ENCODE measurements around the gene DNAJC12. TPM values are rescaled to one million over a fixed set of nuclear protein-coding genes. Genes with fewer than 3 reads are reported as not detected.
"Not testable (repeated sequence)": the region's sequence is repeated elsewhere in the genome, so short reads cannot be mapped to it uniquely, and the experiment has no call there.

The DNAJC12 gene
- total RNA-seq, 2 donors from 2014 or later: 0.68 to 37.3 TPM

GRCh38 chr10:67851186-67851585 is 13.2 kb upstream of the DNAJC12 start:
- peaks cover 11 to 29% of the 10 kb centered on the region in 2 donors for H3K36me3 Mint-ChIP-seq
- ATAC-seq (no peak), DNase-seq (ENCODE audit: low spot score in 2 of 2) (no peak)
- no peaks in the 10 kb centered on the region for H3K9me3 Mint-ChIP-seq
- no peak overlapping the region for H3K27ac Mint-ChIP-seq

GRCh38 chr10:67849331-67850011 is 11.5 kb upstream of the DNAJC12 start:
- Mint-ChIP-seq H3K36me3 (peaks cover 11 to 29% of the 10 kb centered on the region in 2 donors), H3K27ac (peak overlapping the region; percentile 98), H3K9me3 (no peaks in the 10 kb centered on the region)
- peak; percentile 89 to 92 for DNase-seq (ENCODE audit: low spot score in 2 of 2)
- peak; percentile 96 to 99 for ATAC-seq

GRCh38 chr10:67843284-67843683 is 5.3 kb upstream of the DNAJC12 start:
- no peak overlapping the region for H3K27ac Mint-ChIP-seq
- DNase-seq (ENCODE audit: low spot score in 2 of 2): no peak
- peaks cover 0 to 19% of the 10 kb centered on the region in 2 donors for H3K36me3 Mint-ChIP-seq
- no peak for ATAC-seq
- peaks cover 4 to 10% of the 10 kb centered on the region in 2 donors for H3K9me3 Mint-ChIP-seq

GRCh38 chr10:67841737-67842136 is 3.7 kb upstream of the DNAJC12 start:
- H3K9me3 Mint-ChIP-seq: peaks cover 4 to 10% of the 10 kb centered on the region in 2 donors
- H3K36me3 Mint-ChIP-seq: peaks cover 0 to 19% of the 10 kb centered on the region in 2 donors
- H3K27ac Mint-ChIP-seq: no peak overlapping the region
- no peak for ATAC-seq
- DNase-seq (ENCODE audit: low spot score in 2 of 2): no peak

DNA sequence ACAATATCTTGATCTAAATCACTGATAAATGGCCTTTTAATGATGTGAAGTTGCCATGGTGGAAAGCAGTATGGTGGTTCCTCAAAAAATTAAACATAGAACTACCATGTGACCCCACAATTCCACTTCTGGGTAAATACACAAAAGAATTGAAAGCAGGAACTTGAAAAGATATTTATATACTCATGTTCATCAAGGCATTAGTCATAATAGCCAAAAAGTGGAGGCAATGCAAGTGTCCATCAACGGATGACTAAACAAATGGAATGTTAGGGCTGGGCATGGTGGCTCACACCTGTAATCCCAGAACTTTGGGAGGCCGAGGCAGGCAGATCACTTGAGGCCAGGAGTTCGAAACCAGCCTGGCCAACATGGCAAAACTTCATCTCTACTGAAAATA is 2.0 kb upstream of the DNAJC12 start:
- H3K27ac Mint-ChIP-seq: no peak overlapping the region
- ATAC-seq (no peak), DNase-seq (ENCODE audit: low spot score in 2 of 2) (no peak)
- H3K36me3 Mint-ChIP-seq: peaks cover 0 to 19% of the 10 kb centered on the region in 2 donors
- peaks cover 4 to 10% of the 10 kb centered on the region in 2 donors for H3K9me3 Mint-ChIP-seq

- not testable (repeated sequence) for DNase-seq (ENCODE audit: low spot score in 2 of 2); ATAC-seq; H3K27ac Mint-ChIP-seq
- Mint-ChIP-seq H3K9me3 (peaks cover 4 to 10% of the 10 kb centered on the region in 2 donors), H3K36me3 (peaks cover 0 to 19% of the 10 kb centered on the region in 2 donors)
Observed at GRCh38 chr10:67839511-67839910, 1.5 kb upstream of the DNAJC12 start.

DNA sequence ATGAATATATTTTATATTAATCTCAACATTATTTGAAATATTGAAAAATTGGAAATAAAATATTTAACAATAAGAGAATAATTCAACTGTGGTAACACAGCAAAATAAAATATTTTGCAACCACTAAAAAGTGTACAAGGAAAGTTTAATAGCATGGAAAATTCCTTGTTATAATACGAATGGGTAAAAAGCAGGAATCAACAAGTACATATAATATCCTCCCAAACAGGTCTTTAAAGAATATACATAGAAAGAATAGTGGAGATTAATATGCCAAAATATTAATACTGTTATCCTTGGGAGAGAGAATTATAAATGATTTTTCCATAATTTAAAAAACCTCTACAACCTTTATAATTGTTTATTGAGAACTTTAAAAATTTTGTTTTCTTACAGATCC is 1.0 kb downstream of the DNAJC12 start:
- ATAC-seq (no peak), DNase-seq (ENCODE audit: low spot score in 2 of 2) (no peak)
- Mint-ChIP-seq H3K27ac (no peak overlapping the region), H3K9me3 (peaks cover 0 to 10% of the 10 kb centered on the region in 2 donors), H3K36me3 (peaks cover 0 to 13% of the 10 kb centered on the region in 2 donors)

GRCh38 chr10:67836488-67836887 is 1.5 kb downstream of the DNAJC12 start:
- H3K27ac Mint-ChIP-seq: no peak overlapping the region
- DNase-seq (ENCODE audit: low spot score in 2 of 2) (no peak), ATAC-seq (no peak)
- peaks cover 0 to 9% of the 10 kb centered on the region in 2 donors for H3K36me3 Mint-ChIP-seq
- peaks cover 0 to 8% of the 10 kb centered on the region in 2 donors for H3K9me3 Mint-ChIP-seq

DNA sequence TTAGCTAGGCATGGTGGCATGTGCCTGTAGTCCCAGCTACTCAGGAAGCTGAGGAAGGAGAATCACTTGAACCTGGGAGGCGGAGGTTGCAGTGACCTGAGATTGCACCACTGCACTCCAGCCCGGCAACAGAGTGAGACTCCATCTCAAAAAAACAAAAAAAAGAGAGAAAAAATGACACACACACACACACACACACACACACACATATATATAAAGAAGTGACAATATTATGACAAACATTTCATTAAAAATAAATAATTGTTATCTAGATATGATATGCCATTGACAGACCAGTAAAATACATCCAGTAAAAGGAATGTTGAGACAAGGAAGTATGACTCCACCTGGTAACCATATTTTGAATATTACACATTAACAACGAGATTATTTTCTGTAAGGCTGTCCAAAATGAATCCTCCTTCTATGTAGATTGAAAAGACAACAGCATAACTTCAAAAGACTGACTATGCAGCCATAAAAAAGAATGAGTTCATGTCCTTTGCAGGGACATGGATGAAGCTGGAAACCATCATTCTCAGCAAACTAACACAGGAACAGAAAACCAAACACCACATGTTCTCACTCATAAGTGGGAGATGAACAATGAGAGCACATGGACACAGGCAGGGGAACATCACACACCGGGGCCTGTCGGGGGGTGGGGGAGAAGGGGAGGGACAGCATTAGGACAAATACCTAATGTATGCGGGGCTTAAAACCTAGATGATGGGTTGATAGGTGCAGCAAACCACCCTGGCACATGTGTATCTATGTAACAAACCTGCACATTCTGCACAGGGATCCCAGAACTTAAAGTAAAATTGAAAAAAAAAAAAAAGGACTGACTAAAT is 2.2 kb downstream of the DNAJC12 start:
- H3K36me3 Mint-ChIP-seq; H3K9me3 Mint-ChIP-seq; DNase-seq (ENCODE audit: low spot score in 2 of 2); H3K27ac Mint-ChIP-seq; ATAC-seq: not testable (repeated sequence)

GRCh38 chr10:67834375-67834774 is 3.6 kb downstream of the DNAJC12 start:
- DNase-seq (ENCODE audit: low spot score in 2 of 2): no peak
- Mint-ChIP-seq H3K9me3 (no peaks in the 10 kb centered on the region), H3K36me3 (no peaks in the 10 kb centered on the region), H3K27ac (no peak overlapping the region)
- ATAC-seq: no peak

DNA sequence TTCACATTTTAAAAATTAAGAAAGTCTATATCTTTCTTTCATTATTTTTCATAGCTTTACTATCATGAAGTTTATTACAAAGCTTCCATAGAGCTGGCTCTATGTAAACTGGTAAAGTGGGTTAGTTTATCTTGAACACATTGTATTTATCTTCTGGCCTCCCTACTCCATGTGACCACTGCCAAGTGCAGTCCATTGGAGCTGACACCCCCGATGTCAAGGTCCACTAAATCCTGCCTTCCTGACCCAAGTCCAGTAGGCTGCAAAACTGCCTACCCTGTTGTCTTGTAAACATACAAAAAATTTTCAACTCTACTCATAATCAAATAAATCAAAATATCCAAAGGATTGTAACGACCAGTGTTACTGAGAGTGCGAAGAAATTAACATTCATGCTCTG is 10.2 kb downstream of the DNAJC12 start:
- ATAC-seq: no peak
- Mint-ChIP-seq H3K27ac (no peak overlapping the region), H3K36me3 (no peaks in the 10 kb centered on the region), H3K9me3 (no peaks in the 10 kb centered on the region)
- DNase-seq (ENCODE audit: low spot score in 2 of 2): no peak

DNA sequence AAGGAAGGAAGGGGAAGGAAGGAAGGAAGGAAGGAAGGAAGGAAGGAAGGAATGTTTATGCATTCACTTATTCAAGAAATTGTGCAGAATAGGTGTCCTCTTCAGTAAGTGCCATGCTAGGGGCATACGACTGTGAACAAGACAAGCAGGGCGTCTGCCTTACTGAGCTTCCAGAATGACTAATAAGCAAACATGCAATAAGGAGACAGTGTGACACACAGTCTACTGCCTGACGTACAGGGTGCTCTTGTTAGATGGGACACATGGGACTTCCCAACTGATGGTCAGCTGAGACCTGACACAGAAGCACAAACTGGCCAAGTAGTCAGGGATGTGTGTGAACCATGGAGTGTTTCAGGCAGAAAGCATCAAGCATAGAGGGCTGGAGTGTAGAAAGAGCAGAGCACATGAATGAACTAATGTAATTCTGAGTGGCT is 18.2 kb downstream of the DNAJC12 start:
- peaks cover 0 to 8% of the 10 kb centered on the region in 2 donors for H3K36me3 Mint-ChIP-seq
- no peaks in the 10 kb centered on the region for H3K9me3 Mint-ChIP-seq
- H3K27ac Mint-ChIP-seq: peak overlapping the region; percentile 7 to 46
- ATAC-seq (peak; percentile 53 to 66), DNase-seq (ENCODE audit: low spot score in 2 of 2) (no peak)

- H3K9me3 Mint-ChIP-seq: no peaks in the 10 kb centered on the region
- peaks cover 0 to 16% of the 10 kb centered on the region in 2 donors for H3K36me3 Mint-ChIP-seq
- peak overlapping the region in 1 of 2 donors; percentile 89 for H3K27ac Mint-ChIP-seq
- ATAC-seq (peak in 1 of 2 donors; percentile 76), DNase-seq (ENCODE audit: low spot score in 2 of 2) (no peak)
Observed at GRCh38 chr10:67818323-67818722, 19.7 kb downstream of the DNAJC12 start.

GRCh38 chr10:67816719-67817118 is 21.3 kb downstream of the DNAJC12 start:
- DNase-seq (ENCODE audit: low spot score in 2 of 2): no peak
- H3K27ac Mint-ChIP-seq: peak overlapping the region in 1 of 2 donors; percentile 91
- no peaks in the 10 kb centered on the region for H3K9me3 Mint-ChIP-seq
- peaks cover 0 to 14% of the 10 kb centered on the region in 2 donors for H3K36me3 Mint-ChIP-seq
- ATAC-seq: no peak

GRCh38 chr10:67815571-67816059 is 22.4 kb downstream of the DNAJC12 start:
- peak in 1 of 2 donors; percentile 67 for ATAC-seq
- H3K9me3 Mint-ChIP-seq: no peaks in the 10 kb centered on the region

GRCh38 chr10:67812007-67812406 is 26.0 kb downstream of the DNAJC12 start:
- DNase-seq (ENCODE audit: low spot score in 2 of 2): no peak
- Mint-ChIP-seq H3K36me3 (peaks cover 0 to 37% of the 10 kb centered on the region in 2 donors), H3K27ac (no peak overlapping the region), H3K9me3 (peaks cover 0 to 7% of the 10 kb centered on the region in 2 donors)
- no peak for ATAC-seq

More at GRCh38 chr10:67815571-67816059, 22.4 kb downstream of the DNAJC12 start:
- no peak for DNase-seq (ENCODE audit: low spot score in 2 of 2)
- Mint-ChIP-seq H3K27ac (peak overlapping the region in 1 of 2 donors; percentile 53), H3K36me3 (peaks cover 0 to 20% of the 10 kb centered on the region in 2 donors)

DNA sequence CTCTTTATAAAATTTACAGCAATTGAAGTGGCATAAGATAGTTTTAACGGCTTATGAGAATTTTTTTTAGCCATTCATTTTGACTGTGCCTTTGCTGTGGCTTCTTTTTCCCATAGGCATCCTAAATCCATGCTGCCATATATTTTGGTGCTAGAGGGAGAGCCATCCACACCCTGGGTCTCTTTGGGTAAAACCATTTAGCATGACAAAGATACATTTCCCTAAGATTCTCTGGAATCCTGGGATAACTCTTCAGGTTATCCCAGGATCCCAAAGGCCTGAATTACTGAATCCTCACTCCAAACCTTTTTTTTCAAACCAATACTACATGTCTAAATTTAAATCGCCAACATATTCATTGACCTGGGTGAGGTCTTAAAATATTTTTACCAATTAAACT is 28.9 kb downstream of the DNAJC12 start:
- DNase-seq (ENCODE audit: low spot score in 2 of 2) (no peak), ATAC-seq (no peak)
- Mint-ChIP-seq H3K27ac (no peak overlapping the region), H3K36me3 (peaks cover 0 to 38% of the 10 kb centered on the region in 2 donors), H3K9me3 (peaks cover 0 to 7% of the 10 kb centered on the region in 2 donors)
